IPS-18a (cell line): ENCODE data around the gene MC2R.
"Not testable (repeated sequence)": the region's sequence is repeated elsewhere in the genome, so short reads cannot be mapped to it uniquely, and the experiment has no call there.

Experiments used
- H3K27ac ChIP-seq: one replicate; pipeline ENCODE4 v1.5.1; 2013; ENCODE audit warnings: low read length
- H3K27me3 ChIP-seq: one replicate; pipeline ENCODE4 v1.6.1; 2013; ENCODE audit warnings: mild to moderate bottlenecking, low read length; ENCODE audit not compliant: control insufficient read depth, insufficient read depth
- H3K36me3 ChIP-seq: one replicate; pipeline ENCODE4 v1.6.1; 2013; ENCODE audit warnings: low read depth, low read length; ENCODE audit not compliant: control insufficient read depth
- H3K4me1 ChIP-seq: one replicate; pipeline ENCODE4 v1.6.1; 2013; ENCODE audit warnings: low read depth, low read length; ENCODE audit not compliant: control insufficient read depth
- H3K4me3 ChIP-seq: one replicate; pipeline ENCODE4 v1.5.1; 2013; ENCODE audit warnings: low read length
- H3K9ac ChIP-seq: one replicate; pipeline ENCODE4 v1.6.1; 2013; ENCODE audit warnings: mild to moderate bottlenecking, low read length, moderate library complexity
- H3K9me3 ChIP-seq: one replicate; pipeline ENCODE4 v1.6.1; 2013; ENCODE audit warnings: low read depth, low read length; ENCODE audit not compliant: control insufficient read depth

Gene MC2R

DNA sequence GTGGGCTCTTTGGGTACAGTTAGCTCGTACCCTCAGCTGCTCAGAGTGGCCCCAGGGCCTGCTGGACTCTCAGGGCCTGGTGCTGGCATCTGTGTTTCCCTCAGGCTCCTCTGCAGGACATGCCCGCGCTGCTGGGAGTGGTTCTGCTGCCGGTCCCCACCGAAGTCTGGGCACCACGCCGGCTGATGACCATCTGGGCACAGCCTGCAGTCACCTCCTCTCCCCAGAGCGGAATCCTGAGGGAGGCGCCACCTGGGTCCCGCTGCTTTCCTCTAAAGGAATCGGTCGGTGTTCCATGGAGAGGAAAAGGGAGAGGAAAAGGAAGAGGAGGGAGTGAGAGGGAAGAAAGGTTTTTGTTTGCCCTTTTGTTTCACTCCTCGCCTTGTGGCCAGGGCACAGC lies 43.6 kb downstream of the MC2R start:
- Histone ChIP-seq H3K36me3 (no peaks in the 10 kb centered on the region), H3K4me3 (no peak overlapping the region), H3K27me3 (peaks cover 54% of the 10 kb centered on the region), H3K27ac (no peak overlapping the region), H3K9ac (no peak overlapping the region), H3K4me1 (peaks cover 11% of the 10 kb centered on the region), H3K9me3 (no peaks in the 10 kb centered on the region)

DNA sequence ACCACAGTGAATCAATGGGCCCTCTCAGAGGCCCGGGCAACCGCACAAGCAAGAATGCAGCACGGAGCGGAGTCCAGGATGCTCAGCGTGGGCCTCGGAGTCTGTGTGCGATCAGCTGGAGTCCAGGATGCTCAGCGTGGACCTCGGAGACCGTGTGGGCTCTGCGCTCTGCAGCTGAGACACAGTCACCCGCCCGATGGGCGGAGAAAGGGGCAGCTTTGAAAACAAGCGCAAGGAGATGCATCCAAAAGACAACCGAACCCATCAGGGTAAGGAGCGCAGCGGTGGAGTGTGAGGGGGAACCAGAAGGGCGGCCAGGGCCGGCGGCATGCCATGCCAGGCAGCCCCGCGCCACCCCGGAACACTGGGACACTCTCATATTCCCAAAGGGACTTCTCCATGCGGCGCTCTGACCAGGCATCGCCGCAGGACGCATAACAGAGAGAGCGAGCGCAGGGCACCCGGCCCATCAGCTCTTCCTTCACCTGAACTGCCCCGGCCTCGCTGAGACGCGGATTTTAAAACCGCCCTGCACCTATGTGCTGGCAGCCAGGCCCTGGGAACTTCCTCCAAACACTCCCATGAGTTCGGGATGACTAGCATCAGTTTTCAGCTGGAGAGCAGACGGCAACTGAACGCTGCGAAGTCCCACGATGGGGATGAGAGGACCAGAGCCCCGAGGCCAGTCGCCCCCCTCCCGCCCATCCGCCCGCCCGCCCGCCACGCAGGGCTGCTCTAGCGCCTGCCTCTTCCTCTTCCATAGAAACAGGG lies 46.6 kb downstream of the MC2R start:
- no peak overlapping the region for H3K9ac ChIP-seq
- H3K27me3 ChIP-seq = peaks cover 57% of the 10 kb centered on the region
- H3K36me3 ChIP-seq = no peaks in the 10 kb centered on the region
- H3K4me3 ChIP-seq = peak overlapping the region; percentile 68
- peaks cover 11% of the 10 kb centered on the region for H3K4me1 ChIP-seq
- H3K27ac ChIP-seq = no peak overlapping the region
- H3K9me3 ChIP-seq = no peaks in the 10 kb centered on the region

DNA sequence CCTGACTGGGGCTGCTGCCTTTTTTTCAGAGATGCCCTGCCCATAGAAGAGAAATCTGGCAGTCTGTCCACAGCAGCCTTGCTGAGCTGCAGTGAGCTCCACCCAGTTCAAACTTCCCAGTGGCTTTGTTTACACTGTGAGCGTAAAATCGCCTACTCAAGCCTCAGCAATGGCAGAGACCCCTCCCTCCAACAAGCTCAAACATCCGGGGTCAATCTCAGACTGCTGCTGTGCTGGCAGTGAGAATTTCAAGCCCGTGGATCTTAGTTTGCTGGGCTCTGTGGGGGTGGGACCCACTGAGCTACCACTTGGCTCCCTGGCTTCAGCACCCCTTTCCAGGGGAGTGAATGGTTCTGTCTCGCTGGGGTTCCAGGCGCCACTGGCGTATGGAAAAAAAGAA lies 52.4 kb downstream of the MC2R start:
- not testable (repeated sequence) for H3K9ac ChIP-seq, H3K9me3 ChIP-seq, H3K4me3 ChIP-seq, H3K4me1 ChIP-seq, H3K36me3 ChIP-seq, H3K27ac ChIP-seq
- H3K27me3 ChIP-seq = peaks cover 14% of the 10 kb centered on the region

GRCh38 chr18:13849791-13850190 lies 65.5 kb downstream of the MC2R start:
- no peaks in the 10 kb centered on the region for H3K4me1 ChIP-seq
- no peak overlapping the region for H3K9ac ChIP-seq
- H3K27me3 ChIP-seq = no peaks in the 10 kb centered on the region
- no peak overlapping the region for H3K27ac ChIP-seq
- no peaks in the 10 kb centered on the region for H3K36me3 ChIP-seq
- H3K4me3 ChIP-seq = no peak overlapping the region
- no peaks in the 10 kb centered on the region for H3K9me3 ChIP-seq

DNA sequence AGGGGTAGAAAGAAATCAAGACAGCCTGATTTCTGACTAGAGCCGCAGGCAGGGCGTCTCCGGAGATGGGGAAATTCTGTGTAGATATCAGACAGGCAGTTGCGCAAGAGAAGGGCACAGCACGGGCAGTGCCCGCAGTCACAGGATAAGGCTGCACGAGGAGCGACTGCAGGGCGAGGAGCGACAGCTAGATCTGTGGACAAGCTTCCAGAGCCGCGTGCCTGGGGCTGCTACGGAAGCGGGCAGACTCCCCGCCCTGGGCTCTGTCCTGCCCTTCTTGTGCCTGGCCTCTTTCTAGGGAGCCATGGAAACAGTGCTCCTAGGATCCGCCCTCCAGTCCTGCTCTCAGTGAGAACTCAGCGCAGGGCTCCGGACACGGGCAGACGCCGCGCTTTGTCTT lies 78.8 kb downstream of the MC2R start:
- Histone ChIP-seq H3K4me1 (no peaks in the 10 kb centered on the region), H3K9me3 (no peaks in the 10 kb centered on the region), H3K36me3 (no peaks in the 10 kb centered on the region), H3K27me3 (no peaks in the 10 kb centered on the region), H3K9ac (no peak overlapping the region), H3K4me3 (no peak overlapping the region), H3K27ac (no peak overlapping the region)

DNA sequence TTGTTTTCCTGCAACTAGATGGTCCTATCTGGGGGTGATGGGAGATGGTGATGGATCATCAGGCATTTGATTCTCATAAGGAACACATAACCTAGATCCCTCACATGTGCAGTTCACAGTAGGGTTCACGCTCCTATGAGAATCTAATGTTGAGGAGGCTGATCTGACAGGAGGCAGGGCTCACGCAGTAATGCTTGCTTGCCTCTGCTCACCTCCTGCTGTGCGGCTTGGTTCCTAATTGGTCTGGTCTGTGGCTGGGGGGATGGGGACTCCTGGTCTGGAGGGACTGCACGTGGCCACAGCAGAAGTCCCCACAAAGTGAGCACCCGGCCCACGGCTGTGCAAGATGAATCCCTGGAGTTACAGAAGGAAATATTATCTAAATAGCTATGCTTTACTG lies 80.1 kb downstream of the MC2R start:
- Histone ChIP-seq H3K9ac (no peak overlapping the region), H3K27ac (no peak overlapping the region), H3K9me3 (no peaks in the 10 kb centered on the region), H3K4me1 (no peaks in the 10 kb centered on the region), H3K27me3 (no peaks in the 10 kb centered on the region), H3K4me3 (no peak overlapping the region), H3K36me3 (no peaks in the 10 kb centered on the region)

- no peaks in the 10 kb centered on the region for H3K9me3 ChIP-seq
- no peak overlapping the region for H3K4me3 ChIP-seq
- no peak overlapping the region for H3K27ac ChIP-seq
- no peaks in the 10 kb centered on the region for H3K27me3 ChIP-seq
- no peaks in the 10 kb centered on the region for H3K4me1 ChIP-seq
- no peaks in the 10 kb centered on the region for H3K36me3 ChIP-seq
- H3K9ac ChIP-seq = no peak overlapping the region
Observed at GRCh38 chr18:13834496-13835015, 80.8 kb downstream of the MC2R start.
